GM21360 (cell line): ENCODE data around the gene NSMCE4A.
"Not testable (repeated sequence)": the region's sequence is repeated elsewhere in the genome, so short reads cannot be mapped to it uniquely, and the experiment has no call there.

ENCODE experiments used
- ATAC-seq: cut with Tn5 transposase; IDR thresholded peaks from one replicate; pipeline ENCODE4 v1.9.1; 2021; ENCODE audit warnings: mild to moderate bottlenecking, moderate library complexity; ENCODE audit not compliant: unreplicated experiment

The NSMCE4A gene

GRCh38 chr10:121990015-121990677 lies 15.1 kb upstream of the NSMCE4A start:
- ATAC-seq, result no peak

DNA sequence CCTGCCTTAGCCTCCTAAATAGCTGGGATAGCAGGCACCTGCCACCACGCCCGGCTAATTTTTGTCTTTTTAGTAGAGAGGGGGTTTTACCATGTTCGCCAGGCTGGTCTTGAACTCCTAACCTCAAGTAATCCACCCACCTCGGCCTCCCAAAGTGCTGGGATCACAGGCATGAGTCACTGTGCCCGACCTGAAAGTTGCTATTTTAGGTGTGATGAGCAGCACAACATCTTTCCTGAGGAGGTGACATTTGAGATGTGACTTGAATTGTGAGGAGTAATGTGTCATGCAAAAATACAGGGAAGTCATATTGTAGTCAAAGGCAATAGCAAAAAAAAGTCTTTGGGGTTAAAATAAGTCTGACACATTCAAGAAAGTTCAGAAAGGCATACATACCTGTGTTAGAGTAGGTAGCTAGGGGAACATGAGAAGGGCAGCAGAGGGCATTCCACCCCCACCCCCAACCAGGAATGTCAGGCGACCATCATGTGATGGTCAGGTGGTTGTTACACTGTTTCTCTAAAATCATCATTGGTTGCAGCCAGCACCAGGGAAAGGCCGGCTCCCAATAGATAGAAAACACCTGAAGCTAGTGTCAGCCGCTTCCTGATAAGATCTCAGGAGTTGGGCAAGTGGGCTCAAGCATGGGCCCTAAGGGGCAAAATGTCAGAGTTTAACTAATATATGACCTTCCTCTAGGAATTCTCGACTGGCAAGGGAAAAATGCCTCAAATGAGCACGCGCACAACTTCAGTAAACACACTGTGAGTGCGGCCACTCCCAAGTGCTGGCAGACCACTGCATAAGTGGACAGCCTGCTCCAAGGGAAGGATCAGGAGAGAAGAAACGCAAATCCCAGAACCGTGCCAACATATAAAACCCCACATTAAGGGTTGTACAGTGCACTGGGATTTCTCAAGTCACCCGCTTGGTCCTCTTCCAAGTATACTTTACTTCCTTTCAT lies 13.6 kb upstream of the NSMCE4A start, which contains the start of gene TACC2:
TACC2 (plus strand) TSS at position 803 of the 964 bp plus-strand sequence. CDS start 32,819 bp downstream, outside the sequence.
- ATAC-seq, result no peak

DNA sequence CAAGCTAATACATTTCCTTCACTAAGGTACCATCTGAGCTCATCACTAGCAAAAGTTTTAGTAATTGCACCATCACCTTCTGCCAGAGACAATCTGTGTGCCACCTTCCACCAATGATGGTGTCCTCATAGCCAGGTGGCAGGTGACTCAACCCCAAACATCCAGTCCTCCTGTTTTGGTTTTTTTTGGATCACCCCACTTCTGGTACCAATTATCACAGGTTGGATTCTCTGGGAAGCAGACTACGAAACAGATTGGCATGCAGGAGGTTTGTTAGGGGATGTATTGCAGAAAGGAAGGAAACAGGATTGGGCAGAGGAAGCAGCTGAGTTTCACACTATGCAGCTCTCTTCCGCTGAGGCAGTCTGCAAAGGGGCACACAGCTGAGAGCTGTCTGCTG lies 9.4 kb upstream of the NSMCE4A start:
- no peak for ATAC-seq

DNA sequence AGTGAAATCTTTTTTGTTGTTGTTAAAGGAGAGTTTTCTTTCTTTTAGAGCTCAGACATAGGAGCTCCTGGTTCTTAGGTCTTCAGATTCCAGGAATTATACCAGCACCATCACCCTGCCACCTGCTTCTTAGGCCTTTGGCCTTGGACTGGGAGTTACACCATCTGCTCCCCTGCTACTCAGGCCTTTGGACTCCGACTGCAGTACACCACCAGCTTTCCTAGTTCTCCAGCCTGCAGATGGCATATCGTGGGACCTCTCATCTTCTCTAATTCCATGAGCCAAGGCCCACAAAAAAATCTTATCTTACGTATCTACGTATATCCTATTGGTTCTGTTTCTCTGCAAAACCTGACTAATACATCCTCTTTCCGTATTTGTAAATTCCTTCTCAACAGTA lies 8.8 kb upstream of the NSMCE4A start:
- no peak for ATAC-seq

DNA sequence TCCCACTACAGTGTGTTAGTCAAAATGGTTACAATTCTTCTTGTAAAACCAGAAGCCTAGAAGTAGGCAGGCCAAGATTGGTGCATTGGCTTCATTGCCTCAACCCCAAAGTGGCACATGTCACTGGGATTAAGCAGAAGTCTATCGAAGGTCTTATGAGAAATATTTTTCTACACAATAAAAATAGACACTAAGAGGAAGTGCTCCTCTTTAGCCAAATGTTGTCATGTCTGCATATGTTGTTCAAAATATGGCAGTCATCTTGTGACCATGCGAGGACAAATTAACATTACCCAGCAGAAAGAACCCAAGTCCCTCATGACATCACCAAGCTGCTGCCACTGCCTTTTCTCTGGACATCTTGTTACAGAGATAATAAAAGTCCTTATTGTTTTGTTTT lies 6.3 kb upstream of the NSMCE4A start:
- no peak for ATAC-seq

DNA sequence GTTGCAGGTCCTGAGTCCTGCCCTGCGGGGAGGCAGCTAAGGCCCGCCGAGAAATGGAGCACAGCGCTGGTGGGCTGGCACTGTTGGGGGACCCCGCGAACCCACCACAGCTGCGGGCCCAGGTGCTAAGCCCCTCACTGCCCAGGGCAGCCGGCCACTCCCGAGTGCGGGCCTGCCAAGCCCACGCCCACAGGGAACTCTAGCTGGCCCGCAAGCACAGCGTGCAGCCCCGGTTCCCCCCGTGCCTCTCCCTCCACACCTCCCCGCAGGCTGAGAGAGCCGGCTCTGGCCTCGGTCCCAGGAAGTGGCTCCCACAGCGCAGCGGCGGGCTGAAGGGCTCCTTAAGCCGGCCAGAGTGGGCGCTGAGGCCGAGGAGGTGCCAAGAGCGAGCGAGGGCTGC lies 3.5 kb upstream of the NSMCE4A start:
- ATAC-seq, result no peak

DNA sequence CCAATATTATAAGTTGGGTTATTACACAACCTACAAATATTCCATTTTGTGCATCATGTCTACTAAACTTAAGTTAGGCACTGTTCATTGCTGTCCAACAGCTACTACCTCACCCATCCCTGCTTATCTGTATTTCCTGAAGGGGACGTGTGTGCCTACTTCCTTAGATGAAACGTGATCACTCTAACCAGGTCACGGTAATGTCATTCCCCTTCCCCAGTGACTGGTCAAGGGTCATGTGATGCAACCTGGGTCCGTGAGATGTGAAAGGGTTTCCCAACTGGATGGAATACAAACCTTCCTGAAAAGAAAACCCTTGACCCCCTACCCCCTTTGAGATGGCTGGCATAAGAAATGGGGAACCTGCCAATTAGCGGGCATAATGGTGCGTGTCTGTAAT lies 1.6 kb upstream of the NSMCE4A start:
- no peak for ATAC-seq

DNA sequence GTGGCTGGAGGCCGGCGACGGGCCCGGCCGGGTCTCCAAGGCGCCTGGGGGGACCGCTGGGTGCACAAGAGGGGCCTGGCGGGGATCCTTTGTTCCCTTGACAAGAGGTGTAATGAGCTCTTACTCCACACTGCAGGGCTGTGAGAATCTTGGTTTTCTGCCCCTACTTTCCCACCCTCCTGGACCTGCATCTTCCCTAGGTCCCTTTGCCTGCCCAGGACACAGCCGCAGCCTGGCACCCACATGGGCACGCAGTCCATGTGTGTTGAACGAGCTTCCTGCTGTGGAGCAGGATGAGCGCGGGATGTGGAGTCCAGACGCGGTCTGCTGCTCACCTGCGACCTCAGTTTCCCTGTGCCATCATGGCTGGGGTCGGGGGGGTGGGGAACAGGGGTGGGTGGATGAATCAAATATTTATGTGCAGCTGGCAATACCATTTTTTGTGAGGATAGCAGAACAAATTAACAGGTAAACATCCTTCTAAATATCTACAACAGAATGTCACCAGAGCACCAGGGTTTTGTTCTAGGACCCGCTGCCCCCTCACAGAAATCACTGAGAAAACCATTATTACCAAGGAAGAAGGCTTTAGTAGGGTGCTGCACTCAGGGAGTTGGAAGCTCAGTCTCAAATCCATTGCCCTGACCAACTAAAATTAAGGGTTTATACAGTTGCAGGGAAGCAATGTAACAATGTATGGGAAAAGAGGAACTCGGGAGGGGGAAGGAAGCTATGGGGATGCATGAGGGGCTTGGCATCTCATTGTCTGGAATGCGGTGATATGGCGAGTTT lies 474 bp upstream of the NSMCE4A start:
- ATAC-seq, result no peak

- ATAC-seq, result peak; percentile 33
Observed at GRCh38 chr10:121974019-121974534, 940 bp downstream of the NSMCE4A start.

DNA sequence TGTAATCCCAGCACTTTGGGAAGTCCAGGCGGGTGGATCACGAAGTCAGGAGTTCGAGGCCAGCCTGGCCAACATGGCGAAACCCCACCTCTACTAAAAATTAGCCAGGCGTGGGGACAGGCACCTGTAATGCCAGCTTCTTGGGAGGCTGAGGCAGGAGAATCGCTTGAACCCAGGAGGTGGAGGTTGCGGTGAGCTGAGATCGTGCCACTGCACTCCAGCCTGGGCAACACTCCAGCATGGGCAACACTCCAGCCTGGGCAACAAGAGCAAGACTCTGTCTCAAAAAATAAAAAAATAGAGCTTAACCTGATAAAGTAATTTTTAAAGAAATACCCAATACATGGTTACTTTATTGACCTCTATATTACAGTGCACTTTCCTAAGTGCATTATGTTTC lies 5.9 kb downstream of the NSMCE4A start:
- not testable (repeated sequence) for ATAC-seq

DNA sequence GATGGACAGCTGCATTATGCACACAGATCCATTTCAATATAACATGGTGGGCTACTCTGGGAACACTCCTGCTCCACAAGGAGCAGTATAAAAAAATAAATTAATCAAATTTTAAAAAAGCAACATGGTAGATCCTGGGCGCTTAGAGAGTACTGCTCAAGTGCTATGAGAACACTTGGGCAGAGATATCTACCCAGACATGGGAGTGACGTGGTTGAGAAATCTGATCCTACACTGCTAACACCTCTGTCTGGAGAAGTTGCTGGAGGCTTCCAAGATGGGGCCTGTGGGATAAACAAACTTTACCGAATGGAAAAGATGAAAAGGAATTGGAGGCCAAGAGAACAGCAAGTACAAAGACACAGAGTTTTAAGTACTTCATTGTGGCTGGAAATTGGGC lies 9.0 kb downstream of the NSMCE4A start:
- no peak for ATAC-seq

DNA sequence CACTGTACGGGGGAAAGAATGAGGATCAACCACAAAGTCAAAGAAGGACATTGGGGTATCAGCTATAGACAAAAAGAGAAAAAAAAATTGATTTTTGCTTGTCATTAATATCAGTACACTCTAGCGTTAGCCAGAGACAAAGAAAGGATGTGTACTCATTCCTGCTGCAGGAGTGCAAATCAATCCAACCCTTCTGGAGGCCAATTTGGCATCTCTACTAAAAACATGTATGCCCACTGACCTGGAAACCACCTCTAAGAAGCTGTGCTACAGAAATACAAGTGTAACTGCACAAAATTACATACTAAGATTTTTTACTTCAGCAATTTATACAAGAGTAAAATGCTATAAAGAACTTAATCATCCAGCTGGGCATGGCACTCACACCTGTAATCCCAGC lies 13.6 kb downstream of the NSMCE4A start:
- no peak for ATAC-seq

DNA sequence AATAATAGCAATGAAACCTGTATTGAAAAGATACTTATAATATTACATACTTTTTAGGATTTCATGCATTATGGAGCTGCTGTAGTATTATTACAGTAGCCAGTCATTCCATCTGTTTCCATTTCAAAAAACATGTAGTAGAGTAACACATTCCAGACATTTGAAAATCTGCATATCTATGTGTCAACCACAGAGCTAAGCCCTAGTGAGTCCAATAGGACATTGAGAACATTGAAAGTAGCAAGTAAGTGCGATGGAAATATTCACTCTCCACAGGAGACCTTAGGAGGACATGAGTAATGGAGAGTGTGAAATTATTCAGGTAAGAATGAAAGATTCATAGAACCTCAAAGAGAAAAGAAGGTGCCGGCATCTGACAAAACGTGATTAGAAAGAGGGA lies 15.3 kb downstream of the NSMCE4A start:
- ATAC-seq, result no peak

DNA sequence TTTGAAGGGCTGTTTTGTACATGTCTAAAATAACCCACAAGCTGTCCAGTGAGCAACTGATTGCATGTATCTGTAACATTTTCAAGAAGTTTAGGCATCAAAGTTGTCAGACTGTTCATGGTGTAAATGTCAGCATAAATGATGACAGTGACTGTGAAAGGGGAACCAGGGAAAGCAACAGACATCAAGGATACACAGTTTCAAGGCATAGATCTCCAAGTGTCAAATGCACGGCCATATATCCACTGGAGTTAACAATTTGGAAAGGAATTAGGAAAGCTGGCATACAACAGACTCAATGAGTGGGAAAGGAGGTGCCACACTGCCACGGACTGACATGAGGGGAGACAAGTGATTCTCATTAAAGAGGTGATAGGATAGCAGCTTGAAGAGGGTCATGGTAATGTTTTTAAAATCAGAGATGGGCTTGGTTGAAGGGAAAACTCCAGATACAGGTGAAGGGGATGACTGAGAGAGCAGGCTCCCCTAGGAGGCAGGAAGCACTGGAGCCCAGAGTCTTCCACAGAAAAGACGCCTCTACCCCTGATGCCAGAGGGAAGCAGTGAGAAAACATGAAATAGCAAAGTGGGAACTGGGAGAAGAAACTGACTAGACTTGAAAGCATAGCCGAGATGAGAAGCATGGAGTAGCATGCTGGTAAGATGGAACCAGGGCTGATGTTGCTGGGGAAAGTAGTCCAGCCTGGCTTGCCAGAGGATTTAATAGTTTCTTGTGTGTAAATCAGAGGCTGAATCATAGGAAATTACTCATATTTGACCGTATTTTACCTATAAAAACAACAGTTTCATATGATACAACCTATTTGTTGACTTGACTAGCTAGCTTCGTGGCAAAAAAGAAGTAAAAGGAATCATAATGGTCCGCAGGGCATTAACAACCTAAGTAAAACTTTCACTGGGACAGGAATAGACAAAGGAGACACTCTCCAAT lies 18.6 kb downstream of the NSMCE4A start:
- no peak for ATAC-seq

GRCh38 chr10:121952226-121952625 lies 22.8 kb downstream of the NSMCE4A start:
- ATAC-seq, result no peak

DNA sequence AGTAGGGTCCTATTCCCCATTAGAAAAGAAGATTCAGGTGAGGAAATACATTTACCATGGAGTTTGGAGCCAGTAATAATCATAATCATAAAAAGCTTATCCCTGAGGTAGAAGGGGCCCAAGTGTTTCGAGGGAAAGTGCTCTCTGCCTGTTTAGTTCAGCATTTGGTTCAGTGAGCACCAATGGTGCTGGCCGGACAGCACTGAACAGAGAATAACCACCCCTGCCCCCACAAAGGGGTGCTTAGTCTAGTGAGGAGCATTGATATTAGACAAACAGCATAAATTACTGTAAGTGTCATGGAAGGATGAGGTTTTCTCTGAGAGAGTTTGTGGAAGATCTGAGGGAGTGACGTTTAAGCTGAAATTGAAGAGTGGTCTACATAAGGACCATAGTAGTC lies 25.6 kb downstream of the NSMCE4A start:
- ATAC-seq, result no peak

DNA sequence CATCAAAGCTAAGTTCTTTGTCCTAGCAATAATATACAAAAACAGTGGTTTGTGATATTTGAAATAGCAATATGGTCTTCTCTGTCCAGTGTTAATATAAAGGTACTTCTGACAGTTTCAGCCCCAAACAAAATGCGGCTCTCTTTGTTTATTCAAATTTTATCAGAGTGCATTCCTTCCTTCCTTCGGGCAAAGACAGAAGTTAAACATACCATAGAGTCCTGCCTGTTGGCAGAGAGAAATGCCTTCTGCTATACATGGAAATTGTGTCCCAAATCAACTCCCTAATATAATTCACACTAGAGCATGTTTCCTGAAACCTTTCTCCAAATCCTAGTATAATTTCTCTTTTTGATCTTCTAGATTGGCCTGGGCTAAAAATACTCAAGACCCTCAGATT lies 26.0 kb downstream of the NSMCE4A start:
- no peak for ATAC-seq

GRCh38 chr10:121947343-121948330 lies 27.4 kb downstream of the NSMCE4A start:
- no peak for ATAC-seq
